Measurements from ENCODE around the gene SELENOO. TPM values are rescaled to one million over a fixed set of nuclear protein-coding genes. Genes with fewer than 3 reads are reported as not detected.

The SELENOO gene
- total and polyA plus RNA-seq, 2 of the 13 experiments (the other 11 are each of a cell fraction or from before 2014, with no cell fraction given) = 14.4 to 19.0 TPM

GRCh38 chr22:50202130-50202666, 1.4 kb downstream of the SELENOO start (continued):
- TF ChIP-seq, protein P1, sequence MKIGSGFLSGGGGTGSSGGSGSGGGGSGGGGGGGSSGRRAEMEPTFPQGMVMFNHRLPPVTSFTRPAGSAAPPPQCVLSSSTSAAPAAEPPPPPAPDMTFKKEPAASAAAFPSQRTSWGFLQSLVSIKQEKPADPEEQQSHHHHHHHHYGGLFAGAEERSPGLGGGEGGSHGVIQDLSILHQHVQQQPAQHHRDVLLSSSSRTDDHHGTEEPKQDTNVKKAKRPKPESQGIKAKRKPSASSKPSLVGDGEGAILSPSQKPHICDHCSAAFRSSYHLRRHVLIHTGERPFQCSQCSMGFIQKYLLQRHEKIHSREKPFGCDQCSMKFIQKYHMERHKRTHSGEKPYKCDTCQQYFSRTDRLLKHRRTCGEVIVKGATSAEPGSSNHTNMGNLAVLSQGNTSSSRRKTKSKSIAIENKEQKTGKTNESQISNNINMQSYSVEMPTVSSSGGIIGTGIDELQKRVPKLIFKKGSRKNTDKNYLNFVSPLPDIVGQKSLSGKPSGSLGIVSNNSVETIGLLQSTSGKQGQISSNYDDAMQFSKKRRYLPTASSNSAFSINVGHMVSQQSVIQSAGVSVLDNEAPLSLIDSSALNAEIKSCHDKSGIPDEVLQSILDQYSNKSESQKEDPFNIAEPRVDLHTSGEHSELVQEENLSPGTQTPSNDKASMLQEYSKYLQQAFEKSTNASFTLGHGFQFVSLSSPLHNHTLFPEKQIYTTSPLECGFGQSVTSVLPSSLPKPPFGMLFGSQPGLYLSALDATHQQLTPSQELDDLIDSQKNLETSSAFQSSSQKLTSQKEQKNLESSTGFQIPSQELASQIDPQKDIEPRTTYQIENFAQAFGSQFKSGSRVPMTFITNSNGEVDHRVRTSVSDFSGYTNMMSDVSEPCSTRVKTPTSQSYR (CRISPR knock-in tag; IDR thresholded peaks at IDR 0.05; ENCODE audit: borderline replicate concordance) = peak; percentile 54; the same call in 1 of the 2 replicates
- TF ChIP-seq, protein P2, sequence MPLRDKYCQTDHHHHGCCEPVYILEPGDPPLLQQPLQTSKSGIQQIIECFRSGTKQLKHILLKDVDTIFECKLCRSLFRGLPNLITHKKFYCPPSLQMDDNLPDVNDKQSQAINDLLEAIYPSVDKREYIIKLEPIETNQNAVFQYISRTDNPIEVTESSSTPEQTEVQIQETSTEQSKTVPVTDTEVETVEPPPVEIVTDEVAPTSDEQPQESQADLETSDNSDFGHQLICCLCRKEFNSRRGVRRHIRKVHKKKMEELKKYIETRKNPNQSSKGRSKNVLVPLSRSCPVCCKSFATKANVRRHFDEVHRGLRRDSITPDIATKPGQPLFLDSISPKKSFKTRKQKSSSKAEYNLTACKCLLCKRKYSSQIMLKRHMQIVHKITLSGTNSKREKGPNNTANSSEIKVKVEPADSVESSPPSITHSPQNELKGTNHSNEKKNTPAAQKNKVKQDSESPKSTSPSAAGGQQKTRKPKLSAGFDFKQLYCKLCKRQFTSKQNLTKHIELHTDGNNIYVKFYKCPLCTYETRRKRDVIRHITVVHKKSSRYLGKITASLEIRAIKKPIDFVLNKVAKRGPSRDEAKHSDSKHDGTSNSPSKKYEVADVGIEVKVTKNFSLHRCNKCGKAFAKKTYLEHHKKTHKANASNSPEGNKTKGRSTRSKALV (CRISPR knock-in tag; IDR thresholded peaks at IDR 0.05) = peak; percentile 51; the same call in 1 of the 2 replicates
- TF ChIP-seq ZNF691 (CRISPR knock-in tag; IDR thresholded peaks at IDR 0.05; ENCODE audit: borderline replicate concordance, low read depth) (no peak), SNAPC5 (CRISPR knock-in tag; IDR thresholded peaks at IDR 0.05; ENCODE audit: borderline replicate concordance) (no peak), ZNF253 (CRISPR knock-in tag; IDR thresholded peaks at IDR 0.05; ENCODE audit: borderline replicate concordance) (no peak), MYC (CRISPR knock-in tag; IDR thresholded peaks at IDR 0.05; ENCODE audit: borderline replicate concordance) (0 out of 2 replicates have a peak, but pooled peaks have one; percentile 9), THAP11 (CRISPR knock-in tag; IDR thresholded peaks at IDR 0.05) (0 out of 2 replicates have a peak, but pooled peaks have one; percentile 14), NFYB (CRISPR knock-in tag; IDR thresholded peaks at IDR 0.05) (no peak), FOSL1 (CRISPR knock-in tag; IDR thresholded peaks at IDR 0.05; ENCODE audit: borderline replicate concordance) (no peak), ZKSCAN1 (IDR thresholded peaks at IDR 0.05; ENCODE audit: low read length) (no peak), ESRRA (CRISPR knock-in tag; IDR thresholded peaks at IDR 0.05; ENCODE audit: low read depth) (no peak)
- TF ChIP-seq, protein P3, sequence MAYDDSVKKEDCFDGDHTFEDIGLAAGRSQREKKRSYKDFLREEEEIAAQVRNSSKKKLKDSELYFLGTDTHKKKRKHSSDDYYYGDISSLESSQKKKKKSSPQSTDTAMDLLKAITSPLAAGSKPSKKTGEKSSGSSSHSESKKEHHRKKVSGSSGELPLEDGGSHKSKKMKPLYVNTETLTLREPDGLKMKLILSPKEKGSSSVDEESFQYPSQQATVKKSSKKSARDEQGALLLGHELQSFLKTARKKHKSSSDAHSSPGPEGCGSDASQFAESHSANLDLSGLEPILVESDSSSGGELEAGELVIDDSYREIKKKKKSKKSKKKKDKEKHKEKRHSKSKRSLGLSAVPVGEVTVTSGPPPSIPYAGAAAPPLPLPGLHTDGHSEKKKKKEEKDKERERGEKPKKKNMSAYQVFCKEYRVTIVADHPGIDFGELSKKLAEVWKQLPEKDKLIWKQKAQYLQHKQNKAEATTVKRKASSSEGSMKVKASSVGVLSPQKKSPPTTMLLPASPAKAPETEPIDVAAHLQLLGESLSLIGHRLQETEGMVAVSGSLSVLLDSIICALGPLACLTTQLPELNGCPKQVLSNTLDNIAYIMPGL (CRISPR knock-in tag; IDR thresholded peaks at IDR 0.05; ENCODE audit: borderline replicate concordance in 1 of 2, low read depth in 1 of 2) = peak in 1 of 2 experiments; percentile 13; a peak in 1 of 4 replicates
- TF ChIP-seq, protein P4, sequence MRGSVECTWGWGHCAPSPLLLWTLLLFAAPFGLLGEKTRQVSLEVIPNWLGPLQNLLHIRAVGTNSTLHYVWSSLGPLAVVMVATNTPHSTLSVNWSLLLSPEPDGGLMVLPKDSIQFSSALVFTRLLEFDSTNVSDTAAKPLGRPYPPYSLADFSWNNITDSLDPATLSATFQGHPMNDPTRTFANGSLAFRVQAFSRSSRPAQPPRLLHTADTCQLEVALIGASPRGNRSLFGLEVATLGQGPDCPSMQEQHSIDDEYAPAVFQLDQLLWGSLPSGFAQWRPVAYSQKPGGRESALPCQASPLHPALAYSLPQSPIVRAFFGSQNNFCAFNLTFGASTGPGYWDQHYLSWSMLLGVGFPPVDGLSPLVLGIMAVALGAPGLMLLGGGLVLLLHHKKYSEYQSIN (CRISPR knock-in tag; IDR thresholded peaks at IDR 0.05; ENCODE audit: borderline replicate concordance) = no peak

Data from HepG2 (cell line).